Astrocyte of the hippocampus (primary cell): ENCODE results near the gene CDKN1A.
"Not testable (repeated sequence)": the region's sequence is repeated elsewhere in the genome, so short reads cannot be mapped to it uniquely, and the experiment has no call there.

Experiments
- DNase-seq: peaks from one replicate; pipeline ENCODE4 v3.0.0; 2011; ENCODE audit warnings: low read depth, low spot score

The CDKN1A gene

DNA sequence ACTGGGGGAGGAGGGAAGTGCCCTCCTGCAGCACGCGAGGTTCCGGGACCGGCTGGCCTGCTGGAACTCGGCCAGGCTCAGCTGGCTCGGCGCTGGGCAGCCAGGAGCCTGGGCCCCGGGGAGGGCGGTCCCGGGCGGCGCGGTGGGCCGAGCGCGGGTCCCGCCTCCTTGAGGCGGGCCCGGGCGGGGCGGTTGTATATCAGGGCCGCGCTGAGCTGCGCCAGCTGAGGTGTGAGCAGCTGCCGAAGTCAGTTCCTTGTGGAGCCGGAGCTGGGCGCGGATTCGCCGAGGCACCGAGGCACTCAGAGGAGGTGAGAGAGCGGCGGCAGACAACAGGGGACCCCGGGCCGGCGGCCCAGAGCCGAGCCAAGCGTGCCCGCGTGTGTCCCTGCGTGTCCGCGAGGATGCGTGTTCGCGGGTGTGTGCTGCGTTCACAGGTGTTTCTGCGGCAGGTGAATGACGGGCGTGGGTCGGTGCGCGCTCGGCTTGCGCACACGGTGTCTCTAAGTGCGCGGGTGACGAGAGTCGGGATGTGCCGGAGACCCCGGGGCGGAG is at the start of gene CDKN1A:
CDKN1A (plus strand) TSS at position 227 of the 555 bp plus-strand sequence. CDS start 5,388 bp downstream, outside the sequence.
- DNase-seq: peak; percentile 98

DNA sequence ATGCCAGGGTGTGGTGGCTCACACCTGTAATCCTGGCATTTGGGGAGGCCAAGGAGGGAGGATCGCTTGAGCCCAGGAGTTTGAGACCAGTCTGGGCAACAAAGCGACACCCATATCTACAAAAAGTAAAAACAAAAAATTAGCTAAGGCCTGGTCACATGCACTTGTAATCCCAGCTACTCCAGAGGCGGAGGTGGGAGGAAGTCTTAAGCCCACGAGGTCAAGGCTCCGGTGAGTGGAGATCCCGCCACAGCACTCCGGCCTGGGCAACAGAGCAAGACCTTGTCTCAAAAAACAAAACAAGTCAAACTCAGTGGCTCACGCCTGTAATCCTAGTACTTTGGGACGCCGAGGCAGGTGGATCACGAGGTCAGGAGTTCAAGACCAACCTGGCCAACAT is 48.7 kb upstream of the CDKN1A start:
- no peak for DNase-seq

DNA sequence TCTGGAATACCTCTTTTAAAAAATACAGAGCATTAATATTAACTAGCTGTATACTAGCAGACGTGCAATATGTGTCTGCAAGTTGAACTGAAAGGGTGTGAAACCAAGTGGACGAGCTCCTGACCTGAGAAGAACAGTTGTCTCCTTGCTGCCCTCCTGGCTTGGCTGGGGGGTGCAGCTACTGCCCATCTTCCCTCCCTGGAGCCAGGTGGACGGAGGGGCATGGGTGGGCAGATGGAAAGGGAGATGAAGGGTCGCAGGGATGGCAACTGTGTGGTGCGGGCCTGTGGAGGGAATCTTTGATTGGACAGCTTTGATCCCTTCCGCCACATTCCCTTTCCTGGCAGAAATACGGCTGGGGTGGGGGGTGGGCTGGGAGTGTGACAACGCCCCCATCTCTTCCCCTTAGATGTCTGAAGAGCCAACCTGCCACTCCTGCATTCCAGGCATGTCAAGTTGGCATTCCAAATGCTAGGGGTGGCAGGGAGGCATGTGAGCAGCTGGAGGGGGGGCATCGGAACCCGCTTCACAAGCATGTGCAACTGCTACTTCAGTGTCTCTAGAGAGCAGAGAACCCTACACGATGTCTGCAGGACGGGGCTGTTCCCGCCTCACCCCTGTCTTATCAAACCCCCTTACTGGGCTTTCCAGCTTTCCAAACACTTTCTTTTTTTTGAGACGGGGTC is 47.0 kb upstream of the CDKN1A start:
- DNase-seq: peak; percentile 38

DNA sequence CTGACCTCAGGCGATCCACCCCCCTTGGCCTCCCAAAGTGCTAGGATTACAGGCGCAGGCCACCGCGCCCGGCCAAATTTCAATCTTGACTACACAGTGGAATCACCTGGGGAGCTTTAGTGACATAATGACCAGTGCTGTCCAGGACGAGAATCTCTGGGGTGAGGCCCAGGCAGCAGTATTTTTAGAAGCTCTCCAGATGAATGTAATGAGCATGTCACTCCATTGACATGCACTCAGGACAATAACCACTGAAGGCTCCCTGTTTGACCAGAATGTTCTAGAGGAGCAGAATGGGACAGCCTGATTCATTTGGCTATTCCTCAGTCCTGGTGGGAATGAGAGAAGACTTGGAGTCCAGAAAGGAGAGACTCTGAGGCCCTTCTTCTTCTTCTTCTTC is 45.1 kb upstream of the CDKN1A start:
- DNase-seq: no peak

DNA sequence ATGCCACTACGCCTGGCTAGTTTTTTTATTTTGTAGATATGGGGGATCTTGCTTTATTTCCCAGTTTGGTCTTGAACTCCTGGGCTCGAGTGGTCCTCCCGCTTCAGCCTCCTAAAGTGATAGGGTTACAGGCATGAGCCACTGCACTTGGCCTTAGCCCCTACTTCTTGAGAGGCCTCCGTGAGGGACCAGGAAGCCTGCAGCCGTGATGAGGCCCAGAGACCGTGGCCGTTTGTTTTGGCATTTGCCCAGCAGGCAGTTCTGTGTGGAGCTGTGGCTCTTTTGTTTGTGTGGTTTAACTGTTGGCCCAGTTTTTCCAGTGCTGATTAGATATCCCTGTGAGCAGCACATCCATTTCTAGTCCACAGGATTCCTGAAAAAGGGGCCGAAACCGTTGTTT is 44.6 kb upstream of the CDKN1A start:
- peak; percentile 96 for DNase-seq

DNA sequence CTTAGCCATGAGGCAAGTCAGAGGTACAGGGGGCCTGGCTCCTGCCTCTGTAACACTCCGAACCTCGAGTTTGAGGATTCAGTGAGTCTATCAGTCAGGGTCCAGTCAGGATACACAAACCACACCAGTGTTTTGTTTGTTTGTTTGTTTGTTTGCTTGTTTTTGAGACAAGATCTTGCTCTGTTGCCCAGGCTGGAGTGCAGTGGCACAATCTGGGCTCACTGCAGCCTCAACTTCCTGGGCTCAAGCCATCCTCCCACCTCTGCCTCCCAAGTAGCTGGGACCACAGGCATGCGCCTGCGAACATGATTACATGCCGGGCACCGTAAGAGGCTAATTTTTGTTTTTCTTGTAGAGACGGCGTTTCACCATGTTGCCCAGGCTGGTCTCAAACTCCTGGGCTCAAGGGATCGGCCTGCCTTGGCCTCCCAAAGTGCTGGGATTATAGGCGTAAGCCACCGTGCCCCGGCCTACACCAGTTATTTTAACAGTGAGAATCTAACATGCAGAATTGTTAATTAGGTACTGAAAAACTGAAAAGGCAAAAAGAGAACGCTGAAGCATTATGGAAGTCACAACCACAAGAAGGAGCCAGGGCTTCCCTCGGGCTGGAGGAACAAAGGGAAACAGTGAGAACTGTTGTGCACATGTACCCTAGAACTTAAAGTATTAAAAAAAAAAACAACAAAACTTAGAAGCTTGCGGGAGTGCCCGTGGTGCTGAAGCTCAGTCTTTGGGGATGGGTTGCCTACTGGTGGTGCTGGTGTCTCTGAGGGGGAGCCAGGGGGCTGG is 44.0 kb upstream of the CDKN1A start:
- DNase-seq: peak; percentile 28

DNA sequence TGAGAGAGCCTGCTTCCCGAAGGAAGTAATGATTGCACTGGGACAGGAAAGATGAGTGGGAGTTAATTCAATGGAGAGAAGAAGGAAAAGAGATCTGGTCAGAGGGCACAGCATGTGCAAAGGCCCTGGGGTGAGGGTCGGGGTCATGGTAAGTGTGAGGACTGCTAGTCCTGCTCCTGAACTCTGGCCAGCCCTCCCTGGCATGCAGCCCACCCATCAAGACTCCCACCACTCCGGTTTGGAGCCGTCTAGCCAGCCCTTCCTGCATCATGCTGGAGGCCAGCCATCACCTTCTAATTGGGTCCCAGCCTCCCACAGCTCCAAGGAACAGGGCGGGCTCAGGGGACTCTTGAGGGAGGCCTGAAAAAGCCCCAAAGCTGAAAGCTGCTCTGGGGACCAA is 42.2 kb upstream of the CDKN1A start:
- DNase-seq: no peak

DNA sequence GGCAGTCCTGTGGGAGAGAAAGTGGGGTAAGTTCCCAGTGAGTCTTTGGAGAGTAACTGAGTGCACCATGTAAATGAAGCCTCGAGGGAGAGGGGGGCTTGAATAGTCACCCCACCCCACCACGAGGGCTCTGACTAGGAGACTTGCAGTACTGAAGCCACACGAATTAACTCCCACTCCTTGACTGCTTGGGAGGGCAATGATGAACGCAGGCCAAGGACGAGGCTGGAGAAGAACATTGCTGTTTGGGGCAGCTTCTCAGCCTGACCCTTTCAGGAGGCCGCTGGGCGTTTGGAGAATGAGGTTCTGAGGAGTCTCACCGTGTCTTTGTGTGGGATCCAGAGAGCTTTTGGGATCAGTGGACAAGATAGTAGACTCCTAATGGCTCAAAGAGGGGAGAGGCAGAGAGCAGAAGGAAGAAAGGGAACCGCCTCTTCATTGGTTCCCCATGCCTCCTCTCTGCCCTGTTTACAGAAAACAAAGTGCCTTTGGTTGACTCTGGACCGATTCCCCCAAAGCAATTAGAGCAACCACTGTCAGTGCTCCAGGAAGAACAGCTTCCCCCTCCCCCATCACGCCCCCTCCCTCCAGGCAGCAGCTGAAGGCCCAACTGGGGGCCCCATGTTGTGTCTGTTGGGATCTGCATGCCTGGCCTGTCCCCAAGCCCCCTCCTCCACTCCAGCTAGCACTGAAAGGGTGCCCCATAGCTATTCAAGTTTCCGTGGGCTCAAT is 41.7 kb upstream of the CDKN1A start:
- no peak for DNase-seq

DNA sequence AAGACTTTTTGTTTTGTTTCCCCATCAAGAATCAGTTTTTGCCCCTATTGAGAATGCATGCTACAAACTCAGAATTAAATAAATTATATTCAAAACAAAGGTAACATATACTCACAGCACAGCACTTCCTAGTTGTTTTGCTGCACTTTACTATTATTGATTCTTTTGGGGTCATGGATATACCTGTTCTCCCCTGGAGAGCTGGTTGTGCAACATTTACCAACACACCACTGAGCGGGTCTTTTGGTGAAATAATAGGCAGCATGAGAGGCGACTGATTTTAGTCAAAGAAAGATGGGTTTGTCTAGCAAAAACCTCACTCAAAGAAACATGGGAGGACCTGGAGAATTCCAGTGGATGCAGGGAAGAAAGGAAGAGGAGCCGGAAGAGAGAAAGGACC is 39.9 kb upstream of the CDKN1A start:
- no peak for DNase-seq

DNA sequence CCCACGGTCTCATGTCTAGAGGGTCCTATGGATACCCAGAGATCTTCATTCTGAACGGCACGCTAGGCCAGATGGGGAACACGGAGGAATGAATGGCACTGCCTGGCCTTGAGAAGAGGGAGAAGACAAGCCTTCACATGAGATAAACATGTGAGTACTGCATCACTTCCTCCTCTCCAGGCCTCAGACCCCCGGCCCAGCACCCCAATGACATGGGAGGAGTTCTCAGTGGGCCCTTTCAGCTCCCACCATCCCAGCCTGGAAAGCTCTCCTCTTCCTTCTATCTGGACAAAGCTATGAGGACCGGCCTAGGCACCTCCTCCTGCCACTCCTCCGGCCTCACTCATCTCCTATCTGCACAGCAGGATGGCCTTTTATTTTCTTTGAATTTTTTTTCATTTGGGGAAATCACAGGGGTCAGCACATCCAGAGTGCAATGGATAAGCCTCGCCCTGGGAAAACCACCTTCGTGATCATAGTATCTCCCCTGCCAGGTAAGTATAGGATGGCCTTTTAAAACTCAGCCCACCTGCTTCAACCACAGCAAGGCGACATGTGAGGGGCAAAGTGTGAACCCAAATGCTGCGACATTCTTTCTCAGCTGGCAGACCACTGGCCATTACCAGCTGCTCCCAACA is 39.2 kb upstream of the CDKN1A start:
- peak; percentile 29 for DNase-seq

DNA sequence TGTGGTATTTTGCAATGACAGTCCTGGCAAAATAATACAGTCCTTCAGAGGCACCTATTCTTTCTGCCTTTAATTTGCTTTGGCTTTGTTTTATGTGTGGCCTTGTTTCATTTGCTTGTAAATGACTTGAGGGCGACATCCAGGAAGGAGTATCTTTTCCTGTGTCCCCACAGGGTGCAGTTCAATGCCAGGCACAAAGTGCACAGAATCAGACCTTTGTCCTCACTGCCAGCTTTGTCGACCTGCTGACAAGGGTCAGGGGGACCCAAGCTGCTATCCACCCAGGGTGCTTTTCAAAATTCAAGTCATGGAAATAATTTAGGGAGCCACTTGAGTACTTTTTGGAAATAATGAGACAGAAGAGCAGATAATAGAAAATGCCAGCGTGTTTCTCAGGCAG is 37.0 kb upstream of the CDKN1A start:
- DNase-seq: no peak

DNA sequence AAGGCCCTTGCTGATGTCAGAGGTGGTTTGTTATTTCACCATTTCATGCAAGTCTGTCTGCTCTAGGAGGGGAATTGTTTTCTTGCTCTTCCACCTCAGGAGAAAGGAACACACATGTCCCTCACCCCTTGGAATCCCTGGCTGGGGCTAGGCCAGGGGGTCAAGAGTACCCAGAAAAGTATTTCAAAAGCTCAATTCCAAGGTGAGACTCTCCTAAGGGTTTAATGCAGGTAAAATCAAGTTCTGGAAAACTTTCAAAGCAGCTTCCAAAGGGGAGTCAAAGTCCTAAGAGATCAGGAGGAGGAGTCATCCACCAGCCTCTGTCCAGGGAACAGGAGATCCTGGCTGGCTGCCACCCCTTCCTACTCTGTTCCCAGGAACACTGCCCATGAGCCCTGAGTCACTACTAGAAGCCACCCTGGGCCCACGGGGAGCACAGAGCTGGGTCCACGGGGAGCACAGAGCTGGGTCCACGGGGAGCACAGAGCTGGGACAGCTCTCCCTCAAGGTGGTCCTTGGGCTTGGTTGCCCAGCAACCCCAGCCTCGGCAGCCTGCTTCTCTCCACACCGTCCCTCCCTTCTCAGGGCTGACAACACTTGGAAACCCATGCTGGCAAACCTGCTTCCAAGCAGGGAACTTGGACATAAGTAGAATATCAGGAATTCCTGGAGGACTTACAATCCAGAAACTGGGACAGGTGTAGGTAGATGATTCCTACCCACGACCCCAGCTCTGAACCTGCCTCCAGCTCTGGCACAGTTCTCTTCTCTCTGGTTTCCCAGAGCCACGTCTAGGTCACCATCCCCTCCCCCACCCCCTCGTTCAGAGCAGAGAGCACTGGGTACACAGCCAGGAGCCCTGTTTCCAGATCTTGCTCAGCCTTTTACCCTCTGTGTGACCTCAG is 35.3 kb upstream of the CDKN1A start:
- DNase-seq: peak; percentile 87

DNA sequence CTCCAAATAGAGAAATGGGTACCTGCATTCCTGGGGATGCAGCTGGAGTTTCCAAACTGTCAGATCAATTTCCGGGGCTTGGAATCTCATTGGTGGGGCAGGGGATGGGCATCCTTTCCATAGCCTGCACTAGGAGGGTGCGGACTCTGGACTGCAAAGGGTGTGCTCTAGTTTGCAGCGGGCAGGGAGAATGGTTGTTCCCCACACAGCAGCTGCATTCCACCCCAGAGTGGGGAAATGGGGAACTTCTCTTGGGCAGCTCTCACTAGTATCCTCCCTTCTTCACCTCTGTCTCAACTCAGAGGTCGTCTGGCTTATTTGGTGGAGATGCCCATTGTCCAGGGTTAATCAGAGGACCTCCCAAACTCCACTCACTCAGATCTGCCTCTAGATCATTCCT is 34.5 kb upstream of the CDKN1A start:
- no peak for DNase-seq

DNA sequence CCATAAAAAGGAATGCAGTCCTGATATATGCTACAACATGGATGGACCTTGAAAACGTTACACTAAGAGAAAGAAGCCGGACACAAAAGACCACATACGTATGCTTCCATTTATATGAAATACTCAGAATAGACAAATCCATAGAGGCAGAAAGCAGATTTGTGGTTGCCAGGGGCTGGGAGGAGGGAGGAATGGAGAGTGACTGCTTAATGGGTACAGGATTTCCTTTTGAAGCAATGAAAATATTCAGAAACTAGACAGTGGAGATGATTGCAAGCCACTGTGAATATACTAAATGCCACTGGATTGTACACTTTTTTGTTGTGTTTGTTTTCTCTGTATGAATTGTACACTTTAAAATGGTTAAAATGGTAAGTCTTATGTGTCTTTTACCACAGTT is 29.4 kb upstream of the CDKN1A start:
- no peak for DNase-seq

DNA sequence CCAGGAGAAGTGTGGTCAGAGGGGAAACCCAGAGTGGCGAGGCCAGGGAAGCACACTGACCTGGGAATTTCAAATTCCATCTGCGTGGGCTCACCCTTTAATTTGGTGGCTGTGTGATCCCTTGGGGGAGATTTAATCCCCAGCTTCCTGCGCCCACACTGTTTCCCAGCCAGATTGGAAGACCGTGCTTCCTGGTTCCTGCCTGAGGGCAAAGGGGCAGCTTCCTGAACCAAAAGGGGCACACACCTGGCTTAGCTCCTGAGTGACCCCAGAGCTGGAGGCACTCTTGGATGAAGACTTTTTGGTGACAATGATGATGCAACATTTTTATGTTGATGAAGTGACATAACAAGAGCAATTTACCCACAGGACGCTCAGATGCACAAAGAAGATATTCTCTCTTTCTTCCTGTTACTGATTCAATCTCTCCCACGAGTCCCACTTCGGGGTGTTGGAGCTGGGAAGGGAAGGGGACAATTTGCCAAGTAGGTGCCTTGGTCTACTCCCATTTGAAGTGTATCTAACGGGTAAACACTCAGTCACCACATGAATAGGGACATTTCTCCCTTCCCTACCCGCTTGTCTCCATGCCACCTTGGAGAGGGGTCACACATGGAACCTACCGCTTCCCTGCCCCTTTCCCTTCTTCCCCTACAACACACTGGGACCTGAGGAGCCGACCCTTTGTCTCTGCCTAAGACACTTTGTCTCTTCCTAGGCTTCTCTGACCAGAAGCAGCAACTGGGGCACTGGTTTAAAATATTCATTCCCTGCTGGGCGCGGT is 28.6 kb upstream of the CDKN1A start:
- DNase-seq: no peak

DNA sequence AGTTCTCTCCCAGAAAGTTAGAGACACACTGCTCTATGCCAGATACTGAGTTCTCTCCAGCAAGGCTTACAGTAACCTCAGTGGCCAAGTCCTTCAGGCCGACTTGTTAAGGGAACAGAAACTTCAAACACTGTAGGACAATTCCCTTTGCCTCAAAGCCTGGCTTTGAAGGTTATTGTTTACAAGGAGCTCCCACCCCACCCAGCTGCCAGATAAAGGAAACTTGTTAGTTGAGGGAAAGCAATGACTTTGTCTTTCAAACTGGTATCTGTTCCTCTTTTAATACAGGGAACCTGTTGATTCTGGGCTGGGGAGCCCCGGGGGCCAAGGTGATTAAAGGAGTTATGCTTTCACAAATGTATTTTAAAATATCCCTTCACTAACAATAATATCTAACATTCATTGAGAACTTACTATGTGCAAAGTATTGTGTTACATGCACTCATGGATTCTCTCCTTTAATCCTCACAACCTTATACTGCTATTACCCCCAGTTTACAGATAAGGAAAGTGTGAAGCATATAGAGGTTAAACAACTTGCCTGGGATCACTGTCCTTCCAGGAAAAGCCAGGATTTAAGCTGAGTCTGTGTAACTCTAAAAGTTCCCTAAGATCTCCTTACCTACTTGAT is 27.6 kb upstream of the CDKN1A start:
- DNase-seq: no peak

DNA sequence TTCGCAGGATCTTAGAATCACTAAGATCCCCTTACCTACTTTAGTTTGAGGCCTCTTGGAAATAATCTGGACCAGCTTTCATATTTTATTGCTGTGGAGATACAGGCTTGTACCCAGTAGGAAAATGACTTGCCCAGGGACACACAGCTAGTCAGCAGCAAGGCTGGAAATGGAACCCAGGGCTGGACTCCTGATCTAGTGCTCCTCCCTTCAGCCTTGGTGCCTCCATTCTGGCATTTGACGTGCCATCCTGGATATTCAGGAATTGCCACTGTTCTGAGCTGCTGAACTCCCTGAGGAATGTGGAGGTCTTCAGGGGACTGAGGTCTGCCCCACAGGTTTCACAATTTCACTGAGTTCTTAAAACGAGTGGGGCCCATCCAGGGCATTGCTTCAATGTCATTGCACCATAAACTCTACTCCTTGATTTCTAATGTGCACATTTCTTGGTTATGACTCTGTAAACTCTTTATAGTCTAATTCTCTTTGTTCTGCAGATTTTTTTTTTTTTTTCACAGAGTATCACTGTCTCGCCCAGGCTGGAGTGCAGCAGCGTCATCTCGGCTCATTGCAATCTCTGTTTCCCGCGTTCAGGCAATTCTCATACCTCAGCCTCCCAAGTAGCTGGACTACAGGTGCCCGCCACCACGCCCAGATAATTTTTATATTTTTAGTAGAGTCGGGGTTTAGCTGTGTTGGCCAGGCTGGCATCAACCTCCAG is 26.7 kb upstream of the CDKN1A start:
- DNase-seq: no peak

DNA sequence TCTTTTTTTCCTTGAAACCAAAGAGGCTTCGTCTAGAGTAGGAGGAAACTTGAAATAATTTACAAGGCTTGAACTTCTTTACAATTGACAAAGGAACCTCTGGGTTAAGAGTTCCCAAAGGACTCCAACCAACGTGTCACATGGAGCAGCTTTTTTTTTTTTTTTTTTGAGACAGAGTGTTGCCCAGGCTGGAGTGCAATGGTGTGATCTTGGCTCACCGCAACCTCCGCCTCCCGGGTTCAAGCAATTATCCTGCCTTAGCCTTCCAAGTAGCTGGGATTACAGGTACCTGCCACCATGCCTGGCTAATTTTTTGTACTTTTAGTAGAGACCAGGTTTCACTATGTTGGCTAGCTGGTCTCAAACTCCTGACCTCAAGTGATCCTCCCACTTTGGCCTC is 24.0 kb upstream of the CDKN1A start:
- DNase-seq: not testable (repeated sequence)
